Endothelial cell of umbilical vein (primary cell): ENCODE data around the gene CDIP1. TPM values are rescaled to one million over a fixed set of nuclear protein-coding genes. Genes with fewer than 3 reads are reported as not detected.

Experiments used
- BruUV-seq: library from RNA; stranded (reverse); fragments of 400-500 nt; replicated peaks from 2 replicates; lab custom pipeline; 2021; lab: Mats Ljungman, UMichigan
- CTCF ChIA-PET: fragments of 300-600, 350-600 bp; sonication (Branson Sonifier 250); formaldehyde crosslinking; loops from one replicate; lab custom pipeline; 2021; ENCODE audit warnings: antibody characterized with exemption, inconsistent platforms; lab: Charles Lee
- POLR2A ChIA-PET: fragments of 300-600, 350-600 bp; sonication (Branson Sonifier 250); formaldehyde crosslinking; loops from one replicate; lab custom pipeline; 2021; ENCODE audit warnings: antibody characterized with exemption, inconsistent platforms; lab: Charles Lee
- DNase-seq: peaks from one replicate; pipeline ENCODE4 v3.0.0-alpha.2; 2011; ENCODE audit warnings: low read depth, low spot score
- FAIRE-seq: peaks from 2 replicates; lab custom pipeline; 2011; peaks lifted over from hg19 to GRCh38; lab: Jason Lieb, UNC
- H2AFZ ChIP-seq: 2 replicates; pipeline ENCODE4 v1.6.0; 2012; ENCODE audit warnings: low read depth, low read length, control low read depth, inconsistent platforms
- H3K27ac ChIP-seq: 2 replicates; pipeline ENCODE4 v1.5.1; 2011; ENCODE audit warnings: low read depth, mild to moderate bottlenecking, control low read depth, low read length, moderate library complexity; ENCODE audit not compliant: insufficient read depth
- H3K27me3 ChIP-seq, 2 experiments: 2 replicates each; pipeline versions ENCODE4 v1.6.0 to v1.6.1; 2011; ENCODE audit warnings: low read length in 2 of 2, mixed read lengths in 1 of 2; ENCODE audit not compliant: control insufficient read depth in 2 of 2, insufficient read depth in 2 of 2
- H3K36me3 ChIP-seq, 2 experiments: 2 replicates in 1 of 2; 3 replicates in 1 of 2; pipeline ENCODE4 v1.5.1; 2011; ENCODE audit warnings: low read length in 2 of 2, mild to moderate bottlenecking in 1 of 2, moderate library complexity in 1 of 2; ENCODE audit not compliant: control insufficient read depth in 2 of 2, insufficient read depth in 2 of 2; ENCODE audit errors: extremely low read depth in 1 of 2
- H3K4me1 ChIP-seq: 3 replicates; pipeline ENCODE4 v1.5.1; 2011; ENCODE audit warnings: mild to moderate bottlenecking, low read length; ENCODE audit not compliant: control insufficient read depth, insufficient read depth; ENCODE audit errors: extremely low read depth
- H3K4me2 ChIP-seq: 2 replicates; pipeline ENCODE4 v1.6.1; 2011; ENCODE audit warnings: low read length, control low read depth, mixed read lengths; ENCODE audit not compliant: insufficient read depth
- H3K4me3 ChIP-seq, 3 experiments: fragments of 200-600 bp in 1 of 3; sonication (generic), shearing (Covaris generic) in 1 of 3; replicated peaks in 1 of 3; 2 replicates each; pipeline ENCODE4 v1.5.1; 2011 to 2016; ENCODE audit warnings: control low read depth in 3 of 3, low read length in 3 of 3, mild to moderate bottlenecking in 2 of 3, inconsistent platforms in 1 of 3, low read depth in 1 of 3, moderate library complexity in 1 of 3; ENCODE audit not compliant: insufficient read depth in 1 of 3
- H3K79me2 ChIP-seq: 2 replicates; pipeline ENCODE4 v1.6.0; 2012; ENCODE audit warnings: low read length, inconsistent platforms; ENCODE audit not compliant: control insufficient read depth, insufficient read depth
- H3K9ac ChIP-seq: replicated peaks from 2 replicates; pipeline ENCODE3; 2011; ENCODE audit warnings: low read length, control low read depth; ENCODE audit not compliant: insufficient read depth; ENCODE audit errors: extremely low read depth
- H3K9me1 ChIP-seq: replicated peaks from 3 replicates; pipeline ENCODE4 v1.6.0; 2011; ENCODE audit warnings: mild to moderate bottlenecking, low read length; ENCODE audit not compliant: control insufficient read depth, insufficient read depth; ENCODE audit errors: extremely low read depth
- H3K9me3 ChIP-seq: replicated peaks from 2 replicates; pipeline ENCODE4 v1.5.1; 2012; ENCODE audit warnings: low read length, inconsistent platforms; ENCODE audit not compliant: control insufficient read depth, insufficient read depth
- H4K20me1 ChIP-seq: replicated peaks from 2 replicates; pipeline ENCODE3; 2011; ENCODE audit warnings: mild to moderate bottlenecking, low read length; ENCODE audit not compliant: control insufficient read depth, insufficient read depth; ENCODE audit errors: extremely low read depth
- EZH2 ChIP-seq: IDR thresholded peaks from 2 replicates; pipeline ENCODE4 v1.6.1; 2012; ENCODE audit warnings: borderline replicate concordance, low read depth, mild to moderate bottlenecking, moderate library complexity, low read length, inconsistent platforms; ENCODE audit not compliant: severe bottlenecking
- FOS ChIP-seq: IDR thresholded peaks from 2 replicates; pipeline ENCODE4 v1.6.1; 2011; ENCODE audit warnings: mild to moderate bottlenecking, low read length, moderate library complexity, borderline replicate concordance; ENCODE audit not compliant: insufficient read depth
- GATA2 ChIP-seq: IDR thresholded peaks from 2 replicates; pipeline ENCODE4 v1.7.0; 2011; ENCODE audit warnings: low read depth, mild to moderate bottlenecking, moderate library complexity, mixed read lengths, low read length; ENCODE audit not compliant: insufficient read length, insufficient read depth
- JUN ChIP-seq: IDR thresholded peaks from 2 replicates; pipeline ENCODE4 v1.6.1; 2011; ENCODE audit warnings: borderline replicate concordance, low read depth; ENCODE audit not compliant: insufficient read length, insufficient read depth
- MYC ChIP-seq: IDR thresholded peaks from one replicate; pipeline ENCODE4 v1.6.1; 2011; ENCODE audit warnings: mild to moderate bottlenecking, low read depth, low read length
- POLR2A ChIP-seq: IDR thresholded peaks from 2 replicates; pipeline ENCODE4 v1.6.1; 2012; ENCODE audit warnings: low read depth, mild to moderate bottlenecking, control low read depth, low read length
- POLR2AphosphoS5 ChIP-seq: IDR thresholded peaks from 2 replicates; pipeline ENCODE4 v1.6.1; 2012; ENCODE audit warnings: low read depth, mild to moderate bottlenecking, control low read depth, low read length, moderate library complexity; ENCODE audit not compliant: insufficient read depth
- dilution Hi-C: fragments of 300-500 bp; cut with MboI; formaldehyde crosslinking; loops from one replicate; pipeline ENCODE4 v1.15.0; 2019; ENCODE audit warnings: low sequenced_read_pairs; ENCODE audit not compliant: extremely low pct_ligation_motif_present
- intact Hi-C: fragments of 100-400 bp; cut with micrococcal nuclease; formaldehyde crosslinking; loops from one replicate; pipeline ENCODE4 v1.10.0; 2022
- polyA plus RNA-seq, 4 experiments: library from polyadenylated mRNA; depleted of rRNA in 3 of 4; stranded (reverse) in 3 of 4; unstranded in 1 of 4; fragments of >200 nt; gene quantifications; 2 replicates each; pipeline versions ENCODE4 v1.2.1 to v1.2.3, GENCODE V29; 2011 to 2012; ENCODE audit warnings: missing spikeins in 1 of 4
- total RNA-seq: library from RNA; stranded (reverse); gene quantifications from 2 replicates; pipeline ENCODE4 v1.2.3, GENCODE V29; 2021
- TF ChIP-seq, protein P1 (sequence below): IDR thresholded peaks from 2 replicates; pipeline ENCODE4 v1.6.1; 2011; ENCODE audit not compliant: insufficient read depth, insufficient read length
- TF ChIP-seq, protein P2 (sequence below), 2 donors: IDR thresholded peaks; 1 replicate in 1 of 2; 2 replicates in 1 of 2; pipeline ENCODE4 v1.5.1; 2011; ENCODE audit warnings: low read length in 2 of 2, mild to moderate bottlenecking in 2 of 2, moderate library complexity in 2 of 2, control low read depth in 1 of 2, inconsistent platforms in 1 of 2, low read depth in 1 of 2; ENCODE audit not compliant: insufficient read depth in 1 of 2; ENCODE audit errors: extremely low read depth in 1 of 2

CDIP1 gene
- total and polyA plus RNA-seq, 2 donors (not counting 3 experiments of a cell fraction or from before 2014, with no cell fraction given) = 33.9 to 37.4 TPM

DNA sequence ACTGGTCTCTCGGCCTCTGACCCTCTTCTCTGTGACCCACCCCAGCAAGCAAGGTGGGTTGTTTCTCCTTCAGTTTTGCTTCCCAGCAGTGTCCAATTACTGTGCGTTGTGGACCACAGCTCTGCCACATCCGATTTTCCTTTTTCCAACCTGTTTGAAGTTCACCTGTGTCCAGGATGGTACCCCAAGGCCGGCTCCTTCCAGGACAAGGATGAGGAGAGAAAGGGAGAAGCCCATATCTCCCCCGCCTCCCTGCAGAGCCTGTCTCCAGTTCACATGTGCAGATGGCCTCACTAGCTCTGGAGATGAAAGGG, 77.7 kb downstream of the CDIP1 start:
- Histone ChIP-seq H3K36me3 (peaks cover 0 to 35% of the 10 kb centered on the region in 2 experiments), H3K27ac (no peak overlapping the region), H3K9ac (no peak overlapping the region), H3K79me2 (no peaks in the 10 kb centered on the region), H4K20me1 (no peaks in the 10 kb centered on the region), H3K4me3 (no peak overlapping the region), H2AFZ (no peak overlapping the region), H3K9me1 (no peaks in the 10 kb centered on the region), H3K27me3 (no peaks in the 10 kb centered on the region), H3K4me1 (no peaks in the 10 kb centered on the region), H3K4me2 (no peak overlapping the region), H3K9me3 (no peaks in the 10 kb centered on the region)
- DNase-seq (no peak), FAIRE-seq (no peak)
- intact Hi-C loops (no loop called here), dilution Hi-C loops (no loop called here)
- no TSS peak for BruUV-seq
- CTCF ChIA-PET = no interaction called here
- POLR2A ChIA-PET = no interaction called here
- TF ChIP-seq JUN = no peak
- TF ChIP-seq, protein P1, sequence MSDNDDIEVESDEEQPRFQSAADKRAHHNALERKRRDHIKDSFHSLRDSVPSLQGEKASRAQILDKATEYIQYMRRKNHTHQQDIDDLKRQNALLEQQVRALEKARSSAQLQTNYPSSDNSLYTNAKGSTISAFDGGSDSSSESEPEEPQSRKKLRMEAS = no peak
- no peak for TF ChIP-seq GATA2
- TF ChIP-seq FOS = no peak
- no peak for TF ChIP-seq POLR2A
- no peak for TF ChIP-seq MYC
- no peak for TF ChIP-seq EZH2
- TF ChIP-seq, protein P2, sequence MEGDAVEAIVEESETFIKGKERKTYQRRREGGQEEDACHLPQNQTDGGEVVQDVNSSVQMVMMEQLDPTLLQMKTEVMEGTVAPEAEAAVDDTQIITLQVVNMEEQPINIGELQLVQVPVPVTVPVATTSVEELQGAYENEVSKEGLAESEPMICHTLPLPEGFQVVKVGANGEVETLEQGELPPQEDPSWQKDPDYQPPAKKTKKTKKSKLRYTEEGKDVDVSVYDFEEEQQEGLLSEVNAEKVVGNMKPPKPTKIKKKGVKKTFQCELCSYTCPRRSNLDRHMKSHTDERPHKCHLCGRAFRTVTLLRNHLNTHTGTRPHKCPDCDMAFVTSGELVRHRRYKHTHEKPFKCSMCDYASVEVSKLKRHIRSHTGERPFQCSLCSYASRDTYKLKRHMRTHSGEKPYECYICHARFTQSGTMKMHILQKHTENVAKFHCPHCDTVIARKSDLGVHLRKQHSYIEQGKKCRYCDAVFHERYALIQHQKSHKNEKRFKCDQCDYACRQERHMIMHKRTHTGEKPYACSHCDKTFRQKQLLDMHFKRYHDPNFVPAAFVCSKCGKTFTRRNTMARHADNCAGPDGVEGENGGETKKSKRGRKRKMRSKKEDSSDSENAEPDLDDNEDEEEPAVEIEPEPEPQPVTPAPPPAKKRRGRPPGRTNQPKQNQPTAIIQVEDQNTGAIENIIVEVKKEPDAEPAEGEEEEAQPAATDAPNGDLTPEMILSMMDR (IDR thresholded peaks at IDR 0.05; ENCODE audit: extremely low read depth in 1 of 2, insufficient read depth in 1 of 2, low read depth in 1 of 2, low read length in 2 of 2) = no peak
- TF ChIP-seq POLR2AphosphoS5 = no peak

Other genes starting within 250 kb of the CDIP1 start
- gene GLIS2, start 222.7 kb downstream of the CDIP1 start, total RNA-seq = 10.1 and 11.3 TPM in 2 replicates
- 4.6 and 5.1 TPM in 2 replicates for gene GLIS2, start 222.7 kb downstream of the CDIP1 start, polyA plus RNA-seq
- gene PAM16, start 187.5 kb downstream of the CDIP1 start, total RNA-seq = 35.8 and 40.0 TPM in 2 replicates
- gene PAM16, start 187.5 kb downstream of the CDIP1 start, polyA plus RNA-seq = 67.2 and 76.2 TPM in 2 replicates
- gene VASN, start 166.9 kb downstream of the CDIP1 start, total RNA-seq = 0.14 and 0.42 TPM in 2 replicates
- 0.41 and 0.57 TPM in 2 replicates for gene VASN, start 166.9 kb downstream of the CDIP1 start, polyA plus RNA-seq
- gene CORO7, start 122.2 kb downstream of the CDIP1 start, total RNA-seq = 70.4 and 72.3 TPM in 2 replicates
- gene CORO7, start 122.2 kb downstream of the CDIP1 start, polyA plus RNA-seq = 42.5 and 57.1 TPM in 2 replicates
- 40.6 and 45.4 TPM in 2 replicates for gene DNAJA3, start 112.9 kb downstream of the CDIP1 start, total RNA-seq
- gene DNAJA3, start 112.9 kb downstream of the CDIP1 start, polyA plus RNA-seq = 29.0 and 33.4 TPM in 2 replicates
- gene NMRAL1, start 64.1 kb downstream of the CDIP1 start, total RNA-seq = 38.4 and 48.0 TPM in 2 replicates
- 84.4 and 101 TPM in 2 replicates for gene NMRAL1, start 64.1 kb downstream of the CDIP1 start, polyA plus RNA-seq
- 80.7 and 92.6 TPM in 2 replicates for gene HMOX2, start 62.4 kb downstream of the CDIP1 start, total RNA-seq
- gene HMOX2, start 62.4 kb downstream of the CDIP1 start, polyA plus RNA-seq = 86.3 and 91.0 TPM in 2 replicates
- gene C16orf96, start 17.6 kb upstream of the CDIP1 start, total RNA-seq = not detected in 2 replicates
- gene C16orf96, start 17.6 kb upstream of the CDIP1 start, polyA plus RNA-seq = not detected in 2 replicates
- 41.6 and 43.8 TPM in 2 replicates for gene UBALD1, start 76.1 kb upstream of the CDIP1 start, total RNA-seq
- gene UBALD1, start 76.1 kb upstream of the CDIP1 start, polyA plus RNA-seq = 24.8 and 34.6 TPM in 2 replicates
- 73.0 and 80.9 TPM in 2 replicates for gene MGRN1, start 86.1 kb upstream of the CDIP1 start, total RNA-seq
- 15.6 and 15.8 TPM in 2 replicates for gene MGRN1, start 86.1 kb upstream of the CDIP1 start, polyA plus RNA-seq
- 22.8 and 24.7 TPM in 2 replicates for gene NUDT16L1, start 154.8 kb upstream of the CDIP1 start, total RNA-seq
- 53.1 and 65.3 TPM in 2 replicates for gene NUDT16L1, start 154.8 kb upstream of the CDIP1 start, polyA plus RNA-seq
- gene ANKS3, start 195.5 kb upstream of the CDIP1 start, total RNA-seq = 22.5 and 24.0 TPM in 2 replicates
- 13.9 and 14.2 TPM in 2 replicates for gene ANKS3, start 195.5 kb upstream of the CDIP1 start, polyA plus RNA-seq
- 1.0 TPM in 1 of 2 replicates, not detected in the other for gene DNAAF8, start 195.8 kb upstream of the CDIP1 start, total RNA-seq
- gene DNAAF8, start 195.8 kb upstream of the CDIP1 start, polyA plus RNA-seq = 0.49 and 0.58 TPM in 2 replicates
- 12.2 and 13.5 TPM in 2 replicates for gene ZNF500, start 228.4 kb upstream of the CDIP1 start, total RNA-seq
- 8.6 and 12.8 TPM in 2 replicates for gene ZNF500, start 228.4 kb upstream of the CDIP1 start, polyA plus RNA-seq
- gene SEPTIN12, start 249.6 kb upstream of the CDIP1 start, total RNA-seq = not detected in 2 replicates
- not detected in 2 replicates for gene SEPTIN12, start 249.6 kb upstream of the CDIP1 start, polyA plus RNA-seq